GM19438 (cell line): ENCODE data around the gene MYBBP1A.
"Not testable (repeated sequence)": the region's sequence is repeated elsewhere in the genome, so short reads cannot be mapped to it uniquely, and the experiment has no call there.

Source experiments
- ATAC-seq: cut with Tn5 transposase; IDR thresholded peaks from one replicate; pipeline ENCODE4 v1.9.1; 2021; ENCODE audit warnings: low read depth; ENCODE audit not compliant: unreplicated experiment

MYBBP1A gene, protein sequence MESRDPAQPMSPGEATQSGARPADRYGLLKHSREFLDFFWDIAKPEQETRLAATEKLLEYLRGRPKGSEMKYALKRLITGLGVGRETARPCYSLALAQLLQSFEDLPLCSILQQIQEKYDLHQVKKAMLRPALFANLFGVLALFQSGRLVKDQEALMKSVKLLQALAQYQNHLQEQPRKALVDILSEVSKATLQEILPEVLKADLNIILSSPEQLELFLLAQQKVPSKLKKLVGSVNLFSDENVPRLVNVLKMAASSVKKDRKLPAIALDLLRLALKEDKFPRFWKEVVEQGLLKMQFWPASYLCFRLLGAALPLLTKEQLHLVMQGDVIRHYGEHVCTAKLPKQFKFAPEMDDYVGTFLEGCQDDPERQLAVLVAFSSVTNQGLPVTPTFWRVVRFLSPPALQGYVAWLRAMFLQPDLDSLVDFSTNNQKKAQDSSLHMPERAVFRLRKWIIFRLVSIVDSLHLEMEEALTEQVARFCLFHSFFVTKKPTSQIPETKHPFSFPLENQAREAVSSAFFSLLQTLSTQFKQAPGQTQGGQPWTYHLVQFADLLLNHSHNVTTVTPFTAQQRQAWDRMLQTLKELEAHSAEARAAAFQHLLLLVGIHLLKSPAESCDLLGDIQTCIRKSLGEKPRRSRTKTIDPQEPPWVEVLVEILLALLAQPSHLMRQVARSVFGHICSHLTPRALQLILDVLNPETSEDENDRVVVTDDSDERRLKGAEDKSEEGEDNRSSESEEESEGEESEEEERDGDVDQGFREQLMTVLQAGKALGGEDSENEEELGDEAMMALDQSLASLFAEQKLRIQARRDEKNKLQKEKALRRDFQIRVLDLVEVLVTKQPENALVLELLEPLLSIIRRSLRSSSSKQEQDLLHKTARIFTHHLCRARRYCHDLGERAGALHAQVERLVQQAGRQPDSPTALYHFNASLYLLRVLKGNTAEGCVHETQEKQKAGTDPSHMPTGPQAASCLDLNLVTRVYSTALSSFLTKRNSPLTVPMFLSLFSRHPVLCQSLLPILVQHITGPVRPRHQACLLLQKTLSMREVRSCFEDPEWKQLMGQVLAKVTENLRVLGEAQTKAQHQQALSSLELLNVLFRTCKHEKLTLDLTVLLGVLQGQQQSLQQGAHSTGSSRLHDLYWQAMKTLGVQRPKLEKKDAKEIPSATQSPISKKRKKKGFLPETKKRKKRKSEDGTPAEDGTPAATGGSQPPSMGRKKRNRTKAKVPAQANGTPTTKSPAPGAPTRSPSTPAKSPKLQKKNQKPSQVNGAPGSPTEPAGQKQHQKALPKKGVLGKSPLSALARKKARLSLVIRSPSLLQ (N-terminal part only)

DNA sequence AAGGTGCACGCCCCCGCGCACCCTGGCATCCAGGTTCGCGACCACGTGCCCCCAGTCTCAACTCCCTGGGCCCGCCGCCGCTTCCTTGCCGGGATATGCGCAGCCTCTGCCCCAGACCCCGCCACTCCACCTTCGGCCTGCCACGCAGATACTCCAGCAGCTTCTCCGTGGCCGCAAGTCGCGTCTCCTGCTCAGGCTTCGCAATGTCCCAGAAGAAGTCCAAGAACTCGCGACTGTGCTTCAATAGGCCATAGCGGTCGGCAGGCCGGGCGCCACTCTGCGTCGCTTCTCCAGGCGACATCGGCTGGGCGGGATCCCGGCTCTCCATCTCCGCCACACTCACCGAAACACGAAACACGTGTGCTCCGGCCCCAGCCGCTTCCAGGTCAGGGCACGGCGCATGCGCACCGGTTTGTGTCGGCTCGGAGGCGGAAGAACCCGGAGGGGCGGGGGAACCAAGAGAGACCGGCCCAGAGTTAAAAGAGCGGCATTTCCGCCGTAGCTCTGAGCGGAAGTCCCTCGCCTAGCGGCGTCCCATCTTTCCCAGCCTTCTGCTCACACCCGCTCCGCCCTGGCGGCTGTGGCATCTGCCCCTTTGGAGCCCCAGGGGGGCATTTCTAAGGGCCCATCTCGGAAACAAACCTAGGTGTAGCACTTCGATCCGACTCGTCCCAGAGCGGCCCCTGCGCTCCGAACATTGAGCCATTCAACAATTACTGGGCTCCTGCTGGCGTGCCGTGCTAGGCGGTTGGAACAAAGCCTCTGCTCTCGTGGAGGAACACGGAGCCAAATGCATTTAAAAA is at the start of gene MYBBP1A:
MYBBP1A (minus strand) TSS at position 388 of the 803 bp plus-strand sequence; CDS start at position 328, 60 bp downstream.
- peak; percentile 74 for ATAC-seq

DNA sequence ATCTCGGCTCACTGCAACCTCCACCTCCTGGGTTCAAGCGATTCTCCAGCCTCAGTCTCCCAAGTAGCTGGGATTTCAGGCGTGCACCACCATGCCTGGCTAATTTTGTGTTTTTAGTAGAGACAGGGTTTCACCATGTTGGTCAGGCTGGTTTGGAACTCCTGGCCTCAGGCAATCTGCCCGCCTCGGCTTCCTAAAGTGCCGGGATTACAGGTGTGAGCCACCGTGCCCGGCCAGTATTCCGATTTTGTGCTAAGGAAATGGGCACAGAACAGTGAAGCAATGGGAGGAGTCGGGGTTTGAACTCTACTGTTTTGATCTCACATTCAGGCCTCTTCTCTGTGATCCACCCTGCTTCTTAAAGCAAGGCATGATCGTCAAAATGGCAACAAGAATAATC is 49.6 kb upstream of the MYBBP1A start:
- ATAC-seq: not testable (repeated sequence)

DNA sequence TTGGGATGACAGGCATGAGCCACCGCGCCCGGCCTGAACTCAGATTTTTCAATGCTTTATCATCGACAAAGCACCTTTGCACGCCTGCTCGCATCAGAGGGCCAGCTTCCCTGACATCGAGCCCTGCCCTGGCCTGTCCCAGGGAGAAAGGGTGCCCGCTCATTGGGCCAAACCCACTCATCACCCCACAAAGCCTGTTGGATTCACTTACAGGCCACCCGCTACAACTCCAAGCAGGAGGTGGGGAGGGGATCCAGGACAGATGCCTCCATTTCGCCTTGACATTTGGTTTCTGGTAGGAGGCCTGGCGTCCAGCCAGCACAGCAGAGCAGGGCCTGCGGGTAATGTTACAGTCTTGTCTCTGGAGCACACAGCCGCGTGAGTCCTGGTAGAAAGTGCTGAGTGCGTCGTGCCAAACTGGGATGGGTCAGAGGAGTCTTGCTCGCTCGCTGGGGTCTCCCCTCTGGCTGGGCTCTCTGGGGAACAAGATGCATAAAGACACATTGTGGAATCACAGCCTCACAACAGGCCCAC is 49.0 kb upstream of the MYBBP1A start:
- ATAC-seq: no peak

DNA sequence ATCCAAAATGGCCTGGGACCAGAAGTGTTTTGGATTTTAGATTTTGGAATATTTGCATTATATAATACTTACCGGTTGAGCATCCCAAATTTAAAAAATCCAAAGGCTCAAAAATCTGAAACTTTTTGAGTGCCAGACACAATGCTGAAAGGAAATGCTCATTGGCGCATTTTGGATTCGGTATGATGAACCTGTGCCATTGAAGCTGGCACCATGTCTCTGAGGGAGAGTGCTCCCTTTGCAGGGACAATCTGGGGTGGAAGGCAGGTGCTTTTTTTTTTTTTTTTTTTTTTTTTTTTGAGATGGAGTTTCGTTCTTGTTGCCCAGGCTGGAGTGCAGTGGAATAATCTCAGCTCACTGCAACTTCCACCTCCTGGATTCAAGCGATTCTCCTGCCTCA is 46.9 kb upstream of the MYBBP1A start:
- no peak for ATAC-seq

DNA sequence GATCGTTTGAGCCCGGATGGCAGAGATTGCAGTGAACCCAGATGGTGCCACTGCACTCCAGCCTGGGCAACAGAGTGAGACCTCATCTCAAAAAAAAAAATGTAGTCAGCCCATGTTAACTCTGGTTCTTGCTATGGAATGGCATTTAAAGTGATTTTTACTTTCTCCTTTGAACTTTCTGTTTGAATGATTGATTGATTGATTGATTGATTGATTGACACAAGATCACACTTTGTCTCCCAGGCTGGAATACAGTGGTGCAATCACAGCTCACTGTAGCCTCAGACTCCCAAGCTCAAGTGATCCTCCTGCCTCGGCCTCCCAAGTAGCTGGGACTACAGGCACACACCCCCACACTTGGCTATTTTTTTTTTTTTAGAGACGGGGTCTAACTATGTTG is 46.1 kb upstream of the MYBBP1A start:
- no peak for ATAC-seq

DNA sequence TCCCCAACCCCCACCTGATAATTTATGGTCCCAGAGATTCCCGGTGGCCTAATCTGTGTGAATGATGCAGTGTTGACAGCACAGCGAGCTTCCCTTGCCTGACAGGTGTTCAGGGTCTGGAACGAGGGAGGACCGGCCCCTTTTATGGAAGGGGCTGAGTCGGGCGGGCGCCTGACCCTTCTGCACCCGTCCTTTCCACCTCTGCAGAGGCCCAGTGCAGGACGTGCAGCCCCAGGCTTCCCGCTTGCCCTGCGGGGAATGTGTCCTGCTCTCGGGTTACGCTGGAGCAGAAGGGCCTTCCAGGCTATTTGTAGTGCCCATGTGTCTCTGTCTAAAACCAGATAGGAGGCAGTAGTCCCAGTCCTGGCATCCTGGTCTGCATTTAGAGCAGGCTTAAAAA is 45.4 kb upstream of the MYBBP1A start:
- no peak for ATAC-seq

DNA sequence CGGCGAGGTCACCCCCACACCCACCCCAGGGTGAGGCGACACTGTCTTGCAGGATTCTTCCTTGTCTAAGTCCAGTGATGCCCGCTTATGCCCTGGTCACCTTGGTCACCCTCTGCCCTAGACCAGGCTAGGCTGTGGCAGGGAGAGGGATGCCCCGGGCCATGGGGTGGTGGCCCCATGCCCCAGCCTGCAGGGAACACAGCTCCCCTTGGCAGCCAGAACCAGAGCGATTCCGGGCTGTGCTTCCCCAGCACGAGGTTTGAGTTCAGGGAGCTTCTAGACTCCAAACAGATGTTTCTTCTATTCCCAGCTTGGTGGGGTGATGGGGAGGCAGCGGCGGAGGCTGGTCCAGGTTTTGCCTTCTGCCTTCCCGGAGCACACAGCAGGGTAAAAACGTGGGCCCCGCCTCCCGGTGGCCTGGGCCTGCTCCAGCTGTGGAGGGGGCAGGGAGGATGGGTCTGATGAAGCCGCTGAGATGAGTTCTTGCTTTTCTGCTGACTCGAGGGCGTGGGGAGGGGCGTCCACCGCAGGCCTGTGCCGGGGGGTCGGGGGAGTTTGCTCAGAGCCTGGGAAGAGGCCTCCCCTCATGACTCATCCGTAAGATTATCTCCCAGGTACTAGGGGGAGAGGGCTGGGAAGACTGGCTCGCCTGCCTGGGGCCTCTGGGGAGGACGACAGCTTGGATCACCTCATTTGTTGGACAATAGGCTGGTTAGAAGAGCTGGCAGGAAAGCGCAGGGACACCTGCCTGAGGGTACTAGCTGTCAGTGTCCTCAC is 44.5 kb upstream of the MYBBP1A start:
- ATAC-seq: no peak

DNA sequence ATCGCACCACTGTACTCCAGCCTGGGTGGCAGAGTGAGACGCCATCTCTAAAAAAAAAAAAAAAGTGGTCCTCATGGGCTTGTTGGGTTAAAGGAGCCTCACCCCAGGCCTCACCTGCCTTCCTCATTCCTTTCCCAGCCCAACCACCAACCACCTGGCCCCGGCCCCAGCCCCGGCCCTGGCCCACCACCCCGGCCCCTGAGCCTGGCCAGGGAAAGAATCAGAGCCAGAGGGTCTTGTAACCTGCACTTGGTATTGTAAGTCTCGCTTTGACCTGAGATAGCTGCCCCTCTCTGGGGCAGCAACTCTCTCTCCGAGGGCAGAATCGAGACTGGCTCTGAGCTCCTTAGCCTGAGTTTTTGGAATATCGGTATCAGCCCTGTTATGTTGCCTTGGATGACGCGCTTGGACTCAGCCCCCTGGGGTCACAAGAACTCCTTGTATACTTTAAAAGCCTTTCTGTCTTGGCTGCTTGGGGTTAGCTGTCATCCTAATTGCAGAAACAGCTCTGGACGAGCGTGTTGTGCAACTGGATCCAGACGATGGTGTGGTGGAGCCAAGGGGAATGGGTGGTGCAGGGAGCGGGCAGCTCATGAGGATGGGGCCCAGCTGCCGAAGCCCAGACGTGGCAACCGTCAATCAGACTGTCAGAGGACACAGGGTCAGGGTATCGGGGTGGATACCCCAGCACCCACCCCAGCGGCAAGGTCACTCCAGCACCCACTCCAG is 43.8 kb upstream of the MYBBP1A start:
- ATAC-seq: no peak

DNA sequence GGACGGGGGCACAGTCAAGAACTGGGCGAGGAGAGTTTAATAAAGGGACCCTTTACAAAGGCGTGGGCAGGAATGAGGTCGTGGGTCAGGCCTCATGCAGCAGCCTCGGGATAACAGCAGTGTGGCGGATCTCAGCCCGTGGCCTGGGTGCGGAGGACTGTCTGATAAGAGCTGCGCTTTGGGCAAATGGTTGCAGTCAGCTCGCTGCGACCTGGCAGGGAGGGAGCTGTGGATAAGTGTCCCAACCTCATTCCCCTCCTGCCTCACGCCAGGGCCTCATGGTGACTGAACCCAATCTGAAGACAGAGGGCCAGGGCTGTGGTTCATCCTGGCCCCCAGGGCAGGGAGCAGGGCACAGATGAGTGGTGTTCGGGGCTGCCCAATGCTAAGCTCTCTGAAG is 42.8 kb upstream of the MYBBP1A start:
- ATAC-seq: no peak

DNA sequence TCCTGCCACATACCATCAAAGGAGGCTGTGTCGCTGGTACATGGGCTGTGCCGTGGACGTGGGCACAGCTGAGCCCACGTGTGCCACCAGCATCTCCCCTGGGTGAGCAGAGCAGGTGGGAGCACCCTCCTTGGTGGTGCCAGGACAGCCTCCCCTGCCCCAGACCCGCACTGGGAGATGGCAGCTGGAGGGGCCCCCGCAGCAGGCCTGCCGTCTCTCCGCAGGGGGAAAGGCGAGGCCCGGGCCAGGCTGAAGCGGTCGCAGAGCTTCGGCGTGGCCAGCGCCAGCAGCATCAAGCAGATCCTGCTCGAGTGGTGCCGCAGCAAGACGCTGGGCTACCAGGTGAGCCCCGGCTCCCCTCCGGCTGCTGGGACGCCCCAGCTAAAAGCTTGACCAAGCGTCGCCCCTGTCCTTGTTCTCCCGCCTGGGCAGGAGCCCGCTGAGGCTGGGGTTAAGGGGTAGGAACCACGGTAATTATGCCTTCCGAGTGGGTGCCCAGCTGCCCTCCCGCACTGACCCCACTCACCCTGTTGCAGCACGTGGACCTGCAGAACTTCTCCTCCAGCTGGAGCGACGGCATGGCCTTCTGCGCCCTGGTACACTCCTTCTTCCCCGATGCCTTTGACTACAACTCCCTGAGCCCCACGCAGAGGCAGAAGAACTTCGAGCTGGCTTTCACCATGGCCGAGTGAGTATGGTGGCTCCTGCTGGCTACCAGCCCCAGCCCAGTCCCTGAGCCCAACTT is 41.6 kb upstream of the MYBBP1A start:
- no peak for ATAC-seq

DNA sequence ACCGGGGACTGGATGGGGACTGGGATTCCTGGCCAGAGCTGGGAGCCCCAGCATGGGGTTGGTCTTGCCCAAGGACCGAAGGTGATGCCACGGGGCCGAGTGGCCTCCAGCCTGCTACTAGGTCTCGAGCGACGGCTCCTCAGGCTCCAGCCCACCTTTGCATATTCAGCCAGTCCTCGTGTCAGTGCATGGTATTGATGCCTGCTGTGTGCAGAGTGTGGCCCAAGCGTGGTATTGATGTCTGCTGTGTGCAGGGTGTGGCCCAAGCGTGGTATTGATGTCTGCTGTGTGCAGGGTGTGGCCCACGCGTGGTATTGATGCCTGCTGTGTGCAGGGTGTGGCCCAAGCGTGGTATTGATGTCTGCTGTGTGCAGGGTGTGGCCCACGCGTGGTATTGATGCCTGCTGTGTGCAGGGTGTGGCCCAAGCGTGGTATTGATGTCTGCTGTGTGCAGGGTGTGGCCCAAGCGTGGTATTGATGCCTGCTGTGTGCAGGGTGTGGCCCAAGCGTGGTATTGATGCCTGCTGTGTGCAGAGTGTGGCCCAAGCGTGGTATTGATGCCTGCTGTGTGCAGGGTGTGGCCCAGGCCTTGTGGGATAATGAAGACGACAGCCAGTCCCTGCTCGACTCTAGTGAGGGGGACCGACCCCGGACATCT is 40.6 kb upstream of the MYBBP1A start:
- ATAC-seq: not testable (repeated sequence)

DNA sequence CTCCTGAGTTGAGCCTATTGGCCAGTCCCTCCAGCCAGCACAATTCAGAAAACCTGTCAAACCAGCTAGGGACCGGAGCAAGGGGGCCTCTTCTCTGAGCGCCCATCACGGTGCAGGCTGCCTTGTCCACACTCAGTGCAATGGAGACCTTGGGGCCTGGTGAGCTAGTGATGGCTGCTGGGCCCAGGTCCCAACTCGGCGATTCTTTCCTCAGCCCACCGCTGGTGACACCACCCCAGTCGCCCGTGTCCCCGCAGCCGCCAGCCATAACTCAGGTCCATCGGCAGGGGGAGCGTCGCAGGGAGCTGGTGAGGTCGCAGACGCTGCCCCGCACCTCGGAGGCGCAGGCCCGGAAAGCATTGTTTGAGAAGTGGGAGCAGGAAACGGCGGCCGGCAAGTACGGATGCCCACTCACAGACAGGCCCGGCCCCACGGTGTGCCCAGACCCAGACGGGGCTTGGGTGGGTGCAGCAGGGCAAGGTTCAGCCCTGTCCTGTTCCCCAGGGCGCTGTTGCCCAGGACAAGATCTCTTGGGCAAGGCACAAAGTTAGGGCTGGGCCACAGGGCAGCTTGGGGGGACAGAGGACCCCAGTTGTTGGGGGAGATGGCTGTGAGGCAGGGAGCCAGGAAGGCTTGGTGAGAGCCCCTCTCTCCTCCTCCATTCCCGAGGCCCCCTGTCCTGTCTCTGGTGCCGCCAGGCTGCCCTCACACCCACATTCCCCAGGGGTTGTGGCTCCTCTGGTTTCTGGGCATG is 39.9 kb upstream of the MYBBP1A start:
- ATAC-seq: no peak

DNA sequence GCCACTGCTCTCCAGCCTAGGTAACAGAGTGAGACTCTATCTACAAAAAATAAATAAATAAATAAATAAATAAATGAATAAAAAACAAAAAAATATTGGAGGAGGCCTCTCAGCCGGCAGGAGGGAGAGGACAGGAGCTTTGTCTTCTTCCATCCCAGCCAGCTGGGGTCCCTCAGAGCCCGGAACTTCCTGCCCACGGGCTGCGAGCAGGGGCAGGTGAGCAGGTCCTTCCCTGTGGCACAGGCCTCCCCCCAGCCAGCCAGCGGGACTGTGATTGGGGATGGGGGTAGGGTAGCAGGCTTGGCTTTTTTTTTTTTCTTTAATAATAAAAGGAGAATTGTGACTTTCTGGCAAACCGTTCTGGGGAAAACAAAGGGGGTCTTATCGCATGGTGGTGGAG is 39.2 kb upstream of the MYBBP1A start:
- ATAC-seq: no peak

DNA sequence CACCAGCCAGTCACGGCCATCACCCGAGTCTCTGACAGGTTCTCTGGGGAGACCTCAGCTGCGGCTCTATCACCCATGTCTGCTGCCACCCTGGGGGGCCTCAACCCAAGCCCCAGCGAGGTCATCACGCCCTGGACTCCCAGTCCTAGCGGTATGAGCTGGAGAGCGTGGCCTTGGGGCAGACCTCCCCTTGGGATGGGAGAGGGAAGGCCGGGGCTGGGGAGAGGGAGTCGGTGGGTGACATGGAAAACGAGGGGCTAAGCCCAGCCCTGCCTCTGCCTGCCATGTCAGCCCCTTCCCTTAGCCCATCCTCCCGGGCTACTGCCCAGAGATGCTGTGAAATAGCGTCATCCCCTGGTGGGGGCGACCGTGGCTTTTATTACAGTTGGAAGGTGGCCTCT is 37.8 kb upstream of the MYBBP1A start:
- no peak for ATAC-seq

DNA sequence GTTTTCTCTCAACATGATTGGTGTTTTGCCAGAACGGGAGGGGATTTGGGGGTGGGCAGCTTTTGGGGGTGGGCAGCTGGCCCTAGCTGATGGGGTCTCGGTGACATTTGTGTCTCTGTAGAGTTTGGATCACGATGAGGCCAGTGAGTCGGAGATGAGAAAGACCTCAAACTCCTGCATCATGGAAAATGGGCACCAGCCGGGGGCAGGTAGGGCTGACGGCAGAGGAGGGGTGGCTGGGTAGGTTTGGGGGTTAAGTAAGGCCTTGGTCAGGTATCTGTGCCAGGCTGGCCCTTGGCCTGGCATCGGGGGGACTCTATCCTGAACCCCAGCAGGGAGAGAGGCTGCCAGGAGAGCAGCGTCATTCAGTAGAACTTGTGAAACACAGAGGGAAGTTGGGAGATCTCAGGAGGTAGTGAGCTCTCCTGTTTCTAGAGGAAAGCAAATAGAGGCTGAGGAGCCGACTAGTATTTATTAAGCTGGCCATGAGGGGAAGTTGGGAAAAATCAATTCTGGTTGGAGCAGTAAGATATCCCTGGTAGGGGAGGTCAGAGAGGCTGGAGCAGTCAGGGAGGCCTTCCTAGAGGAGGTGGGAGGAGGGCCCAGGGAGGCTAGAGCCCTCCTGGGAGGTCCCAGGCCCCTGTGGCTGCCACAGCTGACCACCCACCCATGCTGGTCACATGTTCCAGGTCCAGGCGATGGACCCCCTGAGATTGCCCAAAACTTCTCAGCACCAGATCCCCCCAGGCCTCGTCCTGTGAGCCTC is 37.2 kb upstream of the MYBBP1A start:
- no peak for ATAC-seq

DNA sequence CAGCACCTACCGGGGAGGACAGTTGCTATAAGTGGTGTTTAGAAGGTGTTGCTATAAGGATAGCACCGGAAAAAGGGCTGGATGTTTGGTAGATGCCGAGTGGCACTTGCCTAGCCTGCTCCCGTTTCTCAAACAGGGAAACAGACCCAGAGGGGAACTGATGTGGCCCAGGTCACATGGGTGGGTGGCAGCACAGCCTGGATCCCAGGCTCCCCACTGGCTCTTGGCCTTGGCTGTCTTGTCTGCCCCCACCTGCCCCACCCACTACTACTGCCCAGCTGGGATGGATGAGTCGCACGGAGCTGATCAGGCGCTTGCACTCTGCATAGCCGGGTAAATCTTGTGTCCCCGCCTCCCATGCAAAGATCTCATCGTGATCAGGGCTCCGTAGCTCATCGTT is 36.3 kb upstream of the MYBBP1A start:
- no peak for ATAC-seq
